NT2/D1 (cell line): ENCODE data around the gene C1orf185.
"Not testable (repeated sequence)": the region's sequence is repeated elsewhere in the genome, so short reads cannot be mapped to it uniquely, and the experiment has no call there.

Source experiments
- DNase-seq: peaks from one replicate; pipeline ENCODE4 v3.0.0-alpha.2; 2011; ENCODE audit warnings: low read depth, low spot score
- H3K27me3 ChIP-seq: 2 replicates; pipeline ENCODE4 v1.6.0; 2011; ENCODE audit warnings: mild to moderate bottlenecking; ENCODE audit not compliant: insufficient read length, insufficient read depth
- H3K36me3 ChIP-seq: 2 replicates; pipeline ENCODE4 v1.6.1; 2011; ENCODE audit warnings: mild to moderate bottlenecking, low read length, mixed read lengths; ENCODE audit not compliant: insufficient read depth, insufficient read length
- H3K4me1 ChIP-seq: 2 replicates; pipeline ENCODE4 v1.5.1; 2011; ENCODE audit not compliant: insufficient read depth, insufficient read length
- H3K4me3 ChIP-seq: 2 replicates; pipeline ENCODE4 v1.5.1; 2011; ENCODE audit warnings: low read depth; ENCODE audit not compliant: insufficient read length
- H3K9ac ChIP-seq: 2 replicates; pipeline ENCODE4 v1.6.0; 2011; ENCODE audit warnings: low read depth; ENCODE audit not compliant: insufficient read length
- H3K9me3 ChIP-seq: 2 replicates; pipeline ENCODE4 v1.5.1; 2011; ENCODE audit warnings: mild to moderate bottlenecking, low read length; ENCODE audit not compliant: insufficient read depth
- SUZ12 ChIP-seq: IDR thresholded peaks from 2 replicates; pipeline ENCODE4 v1.6.1; 2011; ENCODE audit not compliant: insufficient read length, insufficient read depth; ENCODE audit errors: extremely low read depth
- YY1 ChIP-seq: IDR thresholded peaks from 2 replicates; pipeline ENCODE4 v1.6.1; 2011; ENCODE audit not compliant: insufficient read length, insufficient read depth
- ZNF274 ChIP-seq: IDR thresholded peaks from 2 replicates; pipeline ENCODE4 v1.6.1; 2011; ENCODE audit warnings: mild to moderate bottlenecking, low read depth, low read length

The C1orf185 gene

DNA sequence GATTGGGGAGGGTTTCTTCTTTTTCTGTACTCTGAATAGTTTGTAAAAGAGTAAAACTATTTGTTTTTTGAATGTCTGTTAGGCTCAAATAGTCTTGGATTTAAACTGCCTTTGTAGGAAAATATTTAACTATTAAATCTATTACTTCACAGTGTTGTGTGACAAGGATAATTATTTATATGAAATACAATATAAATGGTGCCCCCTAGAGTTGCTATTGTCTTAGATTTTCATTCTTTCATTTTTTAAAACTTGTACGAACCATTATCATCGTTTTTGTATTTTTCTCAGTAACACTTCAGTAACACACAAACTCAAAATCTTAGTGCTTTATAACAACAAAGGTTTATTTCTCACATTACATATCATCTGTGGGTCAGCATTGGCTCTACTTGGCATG, 37.4 kb downstream of the C1orf185 start:
- DNase-seq, result no peak
- H3K4me1 ChIP-seq, result no peaks in the 10 kb centered on the region
- H3K4me3 ChIP-seq, result no peak overlapping the region
- no peaks in the 10 kb centered on the region for H3K27me3 ChIP-seq
- H3K36me3 ChIP-seq, result no peaks in the 10 kb centered on the region
- H3K9me3 ChIP-seq, result 0 out of 2 replicates have a peak, but pooled peaks cover 3% of the 10 kb centered on the region
- no peak overlapping the region for H3K9ac ChIP-seq
- no peak for TF ChIP-seq SUZ12
- TF ChIP-seq ZNF274, result no peak

DNA sequence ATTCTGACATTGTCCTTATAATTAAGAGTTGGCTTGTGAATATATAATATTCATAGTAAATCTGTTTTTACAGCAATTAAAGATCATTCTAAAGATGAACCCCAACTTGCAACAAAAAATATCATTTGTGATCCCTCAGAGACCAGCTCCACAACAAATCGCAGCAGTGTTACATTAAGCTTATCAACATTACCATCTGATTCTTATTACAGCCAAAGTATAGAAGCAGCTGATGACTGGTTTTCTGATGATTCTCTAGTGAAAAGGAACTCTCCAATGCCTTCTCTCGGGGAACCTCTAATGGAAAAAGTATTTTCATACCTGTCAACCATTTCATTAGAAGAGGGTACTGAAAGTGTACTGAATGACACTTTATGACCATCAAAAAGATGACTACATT, 45.4 kb downstream of the C1orf185 start:
- Histone ChIP-seq H3K4me3 (no peak overlapping the region), H3K9ac (no peak overlapping the region), H3K4me1 (no peaks in the 10 kb centered on the region), H3K36me3 (no peaks in the 10 kb centered on the region), H3K27me3 (no peaks in the 10 kb centered on the region), H3K9me3 (no peaks in the 10 kb centered on the region)
- TF ChIP-seq ZNF274, result no peak
- no peak for TF ChIP-seq YY1
- TF ChIP-seq SUZ12, result no peak
- no peak for DNase-seq

DNA sequence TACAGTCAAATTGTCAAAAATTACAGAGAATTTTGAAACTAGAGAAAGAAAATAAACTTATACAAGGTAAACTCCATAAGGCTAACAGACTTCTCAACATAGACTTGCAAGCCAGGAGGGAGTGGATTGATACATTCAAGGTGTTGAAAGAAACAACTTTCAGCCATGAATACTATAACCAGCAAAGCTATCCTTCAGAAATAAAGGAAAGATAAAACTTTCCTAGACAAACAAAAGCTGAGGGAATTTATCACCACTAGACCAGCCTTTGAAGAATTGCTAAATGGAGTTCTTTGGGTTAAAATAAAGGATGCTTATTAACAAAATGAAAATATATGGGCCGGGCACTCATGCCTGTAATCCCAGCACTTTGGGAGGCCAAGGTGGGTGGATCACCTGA, 52.7 kb downstream of the C1orf185 start:
- Histone ChIP-seq H3K27me3 (no peaks in the 10 kb centered on the region), H3K9ac (no peak overlapping the region), H3K4me3 (no peak overlapping the region), H3K4me1 (no peaks in the 10 kb centered on the region), H3K36me3 (no peaks in the 10 kb centered on the region), H3K9me3 (peaks cover 22% of the 10 kb centered on the region)
- no peak for TF ChIP-seq ZNF274
- no peak for TF ChIP-seq YY1
- no peak for TF ChIP-seq SUZ12
- DNase-seq, result no peak

DNA sequence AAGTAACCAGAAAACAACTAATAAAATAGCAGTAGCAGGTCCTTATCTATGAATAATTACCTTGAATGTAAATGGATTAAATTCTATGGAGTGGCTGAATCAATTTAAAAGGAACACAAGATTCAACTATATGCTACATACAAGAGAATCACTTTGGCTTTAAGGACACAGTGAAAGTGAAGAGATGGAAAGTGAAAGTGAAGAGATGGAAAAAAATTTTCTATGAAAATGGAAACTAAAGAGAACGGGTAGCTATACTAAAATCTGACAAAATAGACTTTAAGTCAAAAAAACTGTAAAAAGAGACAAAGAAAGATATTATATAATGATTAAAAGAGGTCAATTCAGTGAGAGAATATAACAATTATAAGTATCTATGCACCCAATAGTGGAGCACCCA, 54.7 kb downstream of the C1orf185 start:
- no peaks in the 10 kb centered on the region for H3K36me3 ChIP-seq
- no peak overlapping the region for H3K4me3 ChIP-seq
- H3K27me3 ChIP-seq, result no peaks in the 10 kb centered on the region
- H3K9me3 ChIP-seq, result peaks cover 22% of the 10 kb centered on the region
- no peak for DNase-seq
- TF ChIP-seq YY1, result no peak
- TF ChIP-seq SUZ12, result no peak
- TF ChIP-seq ZNF274, result no peak
- H3K4me1 ChIP-seq, result no peaks in the 10 kb centered on the region
- H3K9ac ChIP-seq, result no peak overlapping the region

DNA sequence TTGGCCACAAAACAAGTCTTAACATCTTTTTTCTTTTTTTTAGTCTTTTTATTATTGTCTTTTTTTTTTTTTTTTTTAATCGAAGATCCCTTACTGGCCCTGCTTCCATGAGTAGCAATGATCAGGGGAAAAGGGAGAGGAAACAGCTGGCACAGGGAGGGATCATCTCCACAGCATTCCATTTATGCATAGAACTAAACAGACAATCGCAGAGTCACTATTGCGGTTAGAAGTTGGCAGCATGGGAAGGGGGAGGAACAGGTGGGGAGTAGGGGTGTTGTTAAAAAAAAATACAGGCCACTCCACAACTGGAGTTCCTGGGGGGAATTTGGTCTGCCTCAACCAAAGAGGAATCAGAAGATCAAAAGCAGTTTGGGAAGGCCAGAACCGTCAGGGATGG, 55.4 kb downstream of the C1orf185 start:
- Histone ChIP-seq H3K36me3 (no peaks in the 10 kb centered on the region), H3K9ac (no peak overlapping the region), H3K4me3 (no peak overlapping the region), H3K27me3 (no peaks in the 10 kb centered on the region), H3K4me1 (no peaks in the 10 kb centered on the region), H3K9me3 (peaks cover 22% of the 10 kb centered on the region)
- DNase-seq, result no peak
- TF ChIP-seq YY1, result no peak
- no peak for TF ChIP-seq SUZ12
- TF ChIP-seq ZNF274, result no peak

DNA sequence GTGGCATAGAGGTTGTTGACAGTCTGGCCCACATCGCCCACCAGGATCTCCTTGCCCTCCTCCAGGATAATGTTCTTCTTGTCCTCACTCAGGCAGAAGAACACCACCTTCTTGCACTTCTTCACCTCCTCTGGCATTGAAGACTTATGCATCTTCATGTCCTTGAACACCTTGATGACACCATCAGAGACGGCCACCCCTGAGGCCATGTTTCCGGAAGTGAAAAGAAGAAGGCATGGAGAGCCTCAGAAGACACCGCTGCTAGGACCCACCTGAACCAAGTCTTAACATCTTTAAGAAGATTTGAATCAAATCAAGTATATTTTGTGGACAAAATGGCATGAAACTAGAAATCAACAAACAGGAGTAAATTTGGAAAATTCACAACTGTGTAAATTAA, 56.2 kb downstream of the C1orf185 start:
- no peaks in the 10 kb centered on the region for H3K4me1 ChIP-seq
- no peaks in the 10 kb centered on the region for H3K36me3 ChIP-seq
- peaks cover 22% of the 10 kb centered on the region for H3K9me3 ChIP-seq
- no peak overlapping the region for H3K9ac ChIP-seq
- no peaks in the 10 kb centered on the region for H3K27me3 ChIP-seq
- TF ChIP-seq YY1, result no peak
- no peak for TF ChIP-seq SUZ12
- TF ChIP-seq ZNF274, result no peak
- no peak for DNase-seq
- no peak overlapping the region for H3K4me3 ChIP-seq

DNA sequence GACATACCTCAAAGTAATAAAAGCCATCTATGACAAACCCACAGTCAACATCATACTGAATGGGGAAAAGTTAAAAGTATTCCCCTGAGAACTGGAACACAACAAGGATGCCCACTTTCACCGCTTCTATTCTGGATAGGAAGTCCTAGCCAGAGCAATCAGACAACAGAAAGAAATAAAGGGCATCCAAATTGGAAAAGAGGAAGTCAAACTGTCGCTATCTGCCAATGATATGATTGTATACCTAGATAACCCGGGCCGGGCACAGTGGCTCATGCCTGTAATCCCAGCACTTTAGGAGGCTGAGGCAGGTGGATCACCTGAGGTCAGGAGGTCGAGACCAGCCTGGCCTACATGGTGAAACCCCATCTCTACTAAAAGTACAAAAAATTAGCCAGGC, 60.5 kb downstream of the C1orf185 start:
- H3K36me3 ChIP-seq, DNase-seq, H3K4me3 ChIP-seq, H3K4me1 ChIP-seq, H3K9me3 ChIP-seq, H3K27me3 ChIP-seq, H3K9ac ChIP-seq: not testable (repeated sequence)

DNA sequence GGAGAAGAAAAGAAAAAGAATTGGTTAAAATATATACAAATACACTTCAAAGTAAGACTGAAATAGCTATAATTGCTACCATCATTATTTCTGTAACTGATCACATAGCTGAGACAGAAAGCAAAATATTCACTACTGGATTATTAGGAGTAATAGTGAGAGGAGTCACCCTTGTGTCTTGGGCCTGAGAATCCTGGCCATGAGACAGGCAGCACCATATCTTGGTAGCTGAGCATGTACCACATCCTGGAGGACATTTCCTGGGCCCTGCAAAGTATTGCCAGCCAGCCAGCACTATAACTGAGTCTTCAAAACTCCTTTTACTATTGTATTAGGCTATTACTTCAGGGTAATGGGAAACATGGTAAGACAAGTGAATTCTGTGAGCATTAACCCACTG, 63.5 kb downstream of the C1orf185 start:
- no peak overlapping the region for H3K4me3 ChIP-seq
- DNase-seq, result no peak
- no peaks in the 10 kb centered on the region for H3K27me3 ChIP-seq

More for the DNA sequence above, 63.5 kb downstream of the C1orf185 start:
- H3K36me3 ChIP-seq, result no peaks in the 10 kb centered on the region
- H3K9me3 ChIP-seq, result no peaks in the 10 kb centered on the region
- H3K4me1 ChIP-seq, result no peaks in the 10 kb centered on the region
- TF ChIP-seq YY1 (no peak), ZNF274 (no peak), SUZ12 (no peak)
- H3K9ac ChIP-seq, result no peak overlapping the region
